GM12873 (cell line): ENCODE measurements around the gene DHCR7.

ENCODE experiments used
- CTCF ChIP-seq: IDR thresholded peaks from 2 replicates; pipeline ENCODE4 v1.5.1; 2012; ENCODE audit warnings: low read depth, mild to moderate bottlenecking, moderate library complexity, low read length, control low read depth; ENCODE audit not compliant: insufficient read depth; ENCODE audit errors: missing control alignments

DHCR7 gene

GRCh38 chr11:71490044-71490730 is 42.0 kb upstream of the DHCR7 start:
- no peak for TF ChIP-seq CTCF

GRCh38 chr11:71489311-71490043 is 41.3 kb upstream of the DHCR7 start:
- TF ChIP-seq CTCF, result no peak

GRCh38 chr11:71488681-71489270 is 40.6 kb upstream of the DHCR7 start:
- TF ChIP-seq CTCF, result no peak

GRCh38 chr11:71486320-71486719 is 38.1 kb upstream of the DHCR7 start:
- no peak for TF ChIP-seq CTCF

- no peak for TF ChIP-seq CTCF
Observed at GRCh38 chr11:71485466-71485865, 37.3 kb upstream of the DHCR7 start.

GRCh38 chr11:71485063-71485399 is 36.8 kb upstream of the DHCR7 start:
- TF ChIP-seq CTCF, result no peak

GRCh38 chr11:71484248-71485062 is 36.3 kb upstream of the DHCR7 start:
- no peak for TF ChIP-seq CTCF
